ENCODE results near the gene MON1A. TPM values are rescaled to one million over a fixed set of nuclear protein-coding genes. Genes with fewer than 3 reads are reported as not detected.

Gene MON1A
- total and polyA plus RNA-seq, 2 of the 8 experiments (the other 6 are each of a cell fraction or from before 2014, with no cell fraction given): 10.3 to 14.1 TPM

- Histone ChIP-seq H3K4me2 (ENCODE audit: insufficient read depth in 1 of 2, low read depth in 2 of 2, low read length in 2 of 2) (peak overlapping the region; percentile 94), H3K79me1 (ENCODE audit: low read depth, low read length) (peaks cover 22% of the 10 kb centered on the region), H2BK12ac (ENCODE audit: low read depth, low read length) (peak overlapping the region; percentile 22; the same call in 1 of the 2 replicates), H2BK15ac (ENCODE audit: low read length) (no peak overlapping the region), H4K5ac (ENCODE audit: insufficient read length, low read depth, low read length) (no peak overlapping the region), H2BK120ac (replicated peaks; ENCODE audit: low read depth, low read length) (no peak overlapping the region), H3K14ac (ENCODE audit: insufficient read length) (no peak overlapping the region), H3K9me3 (ENCODE audit: insufficient read depth in 2 of 2, low read depth in 1 of 2, low read length in 1 of 2) (no peaks in the 10 kb centered on the region), H3K27me3 (replicated peaks in 1 of 4; ENCODE audit: control insufficient read depth in 3 of 4, extremely low read depth in 1 of 4, insufficient read depth in 3 of 4, low read length in 3 of 4) (peaks cover 0 to 5% (median 3%) of the 10 kb centered on the region in 4 experiments; a peak in 2 of 7 replicates), H2AFZ (ENCODE audit: low read length) (no peak overlapping the region), H2BK20ac (ENCODE audit: low read length) (no peak overlapping the region), H3K23me2 (ENCODE audit: low read depth, low read length) (peaks cover 13% of the 10 kb centered on the region; the same call in 1 of the 2 replicates), H3K79me2 (ENCODE audit: control insufficient read depth in 1 of 2, insufficient read depth in 2 of 2, low read length in 2 of 2) (peaks cover 3 to 54% of the 10 kb centered on the region in 2 experiments; a peak in 3 of 4 replicates), H3K36me3 (ENCODE audit: control insufficient read depth in 2 of 4, insufficient read depth in 4 of 4, low read length in 3 of 4) (no peaks in the 10 kb centered on the region), H3K18ac (ENCODE audit: extremely low read depth, low read length) (peak overlapping the region; percentile 73; the same call in 1 of the 2 replicates), H3K56ac (replicated peaks; ENCODE audit: insufficient read length, low read depth, low read length) (no peak overlapping the region), H3K9ac (replicated peaks in 1 of 4; ENCODE audit: extremely low read depth in 1 of 4, low read depth in 3 of 4, low read length in 3 of 4) (no peak overlapping the region), H2AK5ac (ENCODE audit: low read depth, low read length) (0 out of 2 replicates have a peak overlapping the region, but pooled peaks have one; percentile 47), H3K4me1 (replicated peaks in 1 of 4; ENCODE audit: control insufficient read depth in 3 of 4, insufficient read depth in 4 of 4, low read length in 3 of 4) (peaks cover 11 to 47% (median 32%) of the 10 kb centered on the region in 4 experiments), H2BK5ac (ENCODE audit: low read depth, low read length) (0 out of 2 replicates have a peak overlapping the region, but pooled peaks have one; percentile 95), H3K23ac (ENCODE audit: insufficient read length) (no peak overlapping the region), H3K27ac (ENCODE audit: low read depth, low read length) (no peak overlapping the region), H3K4me3 (ENCODE audit: extremely low read depth in 1 of 4, insufficient read depth in 2 of 4, low read depth in 3 of 4, low read length in 4 of 4) (peak overlapping the region in 1 of 4 experiments; percentile 66; a peak in 3 of 8 replicates), H3K4ac (replicated peaks; ENCODE audit: insufficient read length, low read depth, low read length) (no peak overlapping the region), H4K8ac (ENCODE audit: extremely low read depth, insufficient read depth, low read length) (no peak overlapping the region), H4K20me1 (replicated peaks in 1 of 2; ENCODE audit: control insufficient read depth in 1 of 2, insufficient read depth in 2 of 2, low read length in 2 of 2) (peaks cover 12 to 22% of the 10 kb centered on the region in 2 experiments), H4K91ac (replicated peaks; ENCODE audit: insufficient read length, low read length) (peak overlapping the region; percentile 98)
- TF ChIP-seq PHF8 (conservative IDR thresholded peaks at IDR 0.05; ENCODE audit: low read depth, low read length) (no peak), ATF3 (IDR thresholded peaks at IDR 0.05; ENCODE audit: insufficient read depth, low read depth, low read length) (no peak), HDAC2 (IDR thresholded peaks at IDR 0.05; ENCODE audit: borderline replicate concordance in 1 of 2, low read depth in 2 of 2, low read length in 2 of 2) (peak in 1 of 2 experiments; percentile 52; a peak in 1 of 4 replicates), SIN3A (conservative IDR thresholded peaks at IDR 0.05 in 1 of 2, IDR thresholded peaks at IDR 0.05 in 1 of 2; ENCODE audit: low read depth in 1 of 2, low read length in 2 of 2) (peak; percentile 97), RAD21 (IDR thresholded peaks at IDR 0.05 in 1 of 2, conservative IDR thresholded peaks at IDR 0.05 in 1 of 2; ENCODE audit: low read depth in 2 of 2, low read length in 2 of 2) (peak in 1 of 2 experiments; percentile 11; a peak in 1 of 4 replicates), SAP30 (IDR thresholded peaks at IDR 0.05; ENCODE audit: insufficient read depth, insufficient replicate concordance, low read length) (peak; percentile 94)
- POLR2A ChIA-PET (ENCODE audit: partially characterized antibody): interaction anchor here (0.6 to 14.0 kb wide), 10 partner anchors 11 to 153 kb away, joined by 3 to 149 read pairs (median 4); partner anchors contain the start of genes MST1R and TRAIP
- CTCF ChIA-PET (ENCODE audit: partially characterized antibody): interaction anchor here (1.0 to 11.7 kb wide), 7 partner anchors 13 to 66 kb away, joined by 3 to 89 read pairs (median 17); no protein-coding TSS in a partner anchor
- peak; percentile 28 for FAIRE-seq
- peak in 1 of 2 experiments; percentile 86 for DNase-seq (ENCODE audit: low read depth in 1 of 2, low spot score in 2 of 2)
- WGBS, 2 experiments (ENCODE audit: extremely low coverage in 1 of 2, insufficient coverage in 1 of 2, insufficient read length in 1 of 2, insufficient replicate concordance in 2 of 2, low coverage in 1 of 2, low lambda C conversion rate in 2 of 2, missing lambda C conversion rate in 1 of 2): 31% methylated on average over 7 of the region's 7 CpGs; no CpG with 5 or more reads in 1 of the 2 experiments
Observed at GRCh38 chr3:49867871-49868321, 61.7 kb downstream of the MON1A start.
